Activated T-helper 2 cell treated with anti-CD3 and anti-CD28 coated beads, Interferon-gamma antibody, Interleukin-2, Interleukin-4, amounts not matched to agents 10 μg/mL and 5 μg/mL and 100 μg/mL, durations not matched to agents 14 hours and 24 hours and 36 hours (primary cell): Measurements from ENCODE around the gene INO80C. TPM values are rescaled to one million over a fixed set of nuclear protein-coding genes. Genes with fewer than 3 reads are reported as not detected.

Source experiments
- DNase-seq: peaks from one replicate; pipeline ENCODE4 v3.0.0; 2021; ENCODE audit warnings: low spot score
- H3K27ac Mint-ChIP-seq: one replicate; pipeline ENCODE4 v1.8.0; 2021; ENCODE audit warnings: mixed read lengths
- H3K27me3 Mint-ChIP-seq: one replicate; pipeline ENCODE4 v1.8.0; 2021; ENCODE audit warnings: low read depth, mixed read lengths
- H3K36me3 Mint-ChIP-seq: one replicate; pipeline ENCODE4 v1.8.0; 2021; ENCODE audit warnings: low read depth, mixed read lengths
- H3K4me1 Mint-ChIP-seq: one replicate; pipeline ENCODE4 v1.8.0; 2021; ENCODE audit warnings: low read depth, mixed read lengths
- H3K4me3 Mint-ChIP-seq: one replicate; pipeline ENCODE4 v1.8.0; 2021; ENCODE audit warnings: low read depth, mild to moderate bottlenecking, moderate library complexity, mixed read lengths
- H3K9me3 Mint-ChIP-seq: one replicate; pipeline ENCODE4 v1.8.0; 2021; ENCODE audit warnings: mixed read lengths
- intact Hi-C: fragments of 100-400 bp; cut with micrococcal nuclease; formaldehyde crosslinking; loops from one replicate; pipeline ENCODE4 v1.15.1; 2023
- total RNA-seq: library from RNA; stranded (reverse); gene quantifications from 2 replicates; pipeline ENCODE4 v1.2.3, GENCODE V29; 2022

Gene INO80C
- total RNA-seq, 1 donor from 2014 or later = 34.9 TPM

GRCh38 chr18:35508746-35509338 is 11.1 kb upstream of the INO80C start:
- no peaks in the 10 kb centered on the region for H3K36me3 Mint-ChIP-seq
- intact Hi-C loops = no loop called here
- no peak for DNase-seq
- no peak overlapping the region for H3K4me3 Mint-ChIP-seq
- no peaks in the 10 kb centered on the region for H3K4me1 Mint-ChIP-seq
- H3K27ac Mint-ChIP-seq = no peak overlapping the region
- H3K27me3 Mint-ChIP-seq = peaks cover 6% of the 10 kb centered on the region
- no peaks in the 10 kb centered on the region for H3K9me3 Mint-ChIP-seq

GRCh38 chr18:35508030-35508429 is 10.3 kb upstream of the INO80C start:
- peaks cover 6% of the 10 kb centered on the region for H3K27me3 Mint-ChIP-seq
- no peak for DNase-seq
- no peak overlapping the region for H3K27ac Mint-ChIP-seq
- intact Hi-C loops = no loop called here
- H3K9me3 Mint-ChIP-seq = no peaks in the 10 kb centered on the region
- H3K36me3 Mint-ChIP-seq = no peaks in the 10 kb centered on the region
- H3K4me3 Mint-ChIP-seq = no peak overlapping the region
- no peaks in the 10 kb centered on the region for H3K4me1 Mint-ChIP-seq

GRCh38 chr18:35507623-35508022 is 9.9 kb upstream of the INO80C start:
- Mint-ChIP-seq H3K27me3 (peaks cover 6% of the 10 kb centered on the region), H3K4me3 (no peak overlapping the region), H3K27ac (no peak overlapping the region), H3K4me1 (no peaks in the 10 kb centered on the region), H3K9me3 (no peaks in the 10 kb centered on the region), H3K36me3 (no peaks in the 10 kb centered on the region)
- no peak for DNase-seq
- intact Hi-C loops = no loop called here

- Mint-ChIP-seq H3K36me3 (no peaks in the 10 kb centered on the region), H3K27me3 (peaks cover 6% of the 10 kb centered on the region), H3K4me3 (no peak overlapping the region), H3K4me1 (peaks cover 2% of the 10 kb centered on the region), H3K27ac (no peak overlapping the region), H3K9me3 (no peaks in the 10 kb centered on the region)
- intact Hi-C loops = no loop called here
- DNase-seq = no peak
Measured at GRCh38 chr18:35507192-35507591, 9.4 kb upstream of the INO80C start.

GRCh38 chr18:35506024-35506712 is 8.4 kb upstream of the INO80C start:
- intact Hi-C loops = no loop called here
- peaks cover 6% of the 10 kb centered on the region for H3K27me3 Mint-ChIP-seq
- DNase-seq = no peak
- H3K36me3 Mint-ChIP-seq = no peaks in the 10 kb centered on the region
- H3K9me3 Mint-ChIP-seq = no peaks in the 10 kb centered on the region
- H3K4me1 Mint-ChIP-seq = peaks cover 4% of the 10 kb centered on the region
- H3K27ac Mint-ChIP-seq = no peak overlapping the region
- no peak overlapping the region for H3K4me3 Mint-ChIP-seq

- DNase-seq = no peak
- Mint-ChIP-seq H3K27me3 (peaks cover 6% of the 10 kb centered on the region), H3K4me3 (no peak overlapping the region), H3K4me1 (peaks cover 7% of the 10 kb centered on the region), H3K27ac (no peak overlapping the region), H3K36me3 (no peaks in the 10 kb centered on the region), H3K9me3 (no peaks in the 10 kb centered on the region)
- intact Hi-C loops = no loop called here
Measured at GRCh38 chr18:35504996-35505395, 7.2 kb upstream of the INO80C start.

- intact Hi-C loops = no loop called here
- DNase-seq = no peak
- peaks cover 6% of the 10 kb centered on the region for H3K27me3 Mint-ChIP-seq
- H3K4me1 Mint-ChIP-seq = peaks cover 16% of the 10 kb centered on the region
- H3K27ac Mint-ChIP-seq = no peak overlapping the region
- no peaks in the 10 kb centered on the region for H3K9me3 Mint-ChIP-seq
- no peaks in the 10 kb centered on the region for H3K36me3 Mint-ChIP-seq
- H3K4me3 Mint-ChIP-seq = no peak overlapping the region
Measured at GRCh38 chr18:35502052-35502451, 4.3 kb upstream of the INO80C start.

GRCh38 chr18:35501369-35501768 is 3.6 kb upstream of the INO80C start:
- Mint-ChIP-seq H3K27me3 (peaks cover 6% of the 10 kb centered on the region), H3K4me1 (peaks cover 22% of the 10 kb centered on the region), H3K4me3 (no peak overlapping the region), H3K36me3 (no peaks in the 10 kb centered on the region), H3K9me3 (no peaks in the 10 kb centered on the region), H3K27ac (no peak overlapping the region)
- intact Hi-C loops = no loop called here
- DNase-seq = no peak

GRCh38 chr18:35500113-35500512 is 2.4 kb upstream of the INO80C start:
- Mint-ChIP-seq H3K27me3 (peaks cover 2% of the 10 kb centered on the region), H3K4me3 (no peak overlapping the region), H3K9me3 (no peaks in the 10 kb centered on the region), H3K36me3 (no peaks in the 10 kb centered on the region), H3K4me1 (peaks cover 31% of the 10 kb centered on the region), H3K27ac (no peak overlapping the region)
- intact Hi-C loops = no loop called here
- no peak for DNase-seq

GRCh38 chr18:35497027-35497369 is 762 bp downstream of the INO80C start:
- H3K36me3 Mint-ChIP-seq = no peaks in the 10 kb centered on the region
- no peaks in the 10 kb centered on the region for H3K9me3 Mint-ChIP-seq
- H3K4me3 Mint-ChIP-seq = peak overlapping the region; percentile 96
- no peaks in the 10 kb centered on the region for H3K27me3 Mint-ChIP-seq
- peak overlapping the region; percentile 99 for H3K27ac Mint-ChIP-seq
- intact Hi-C loops = loop anchor here (1.0 to 10.0 kb wide), 13 partner anchors 13 to 632 kb away; partner anchors contain the start of genes GALNT1, MAPRE2, RMP24 and RPRD1A
- H3K4me1 Mint-ChIP-seq = peaks cover 32% of the 10 kb centered on the region
- no peak for DNase-seq

GRCh38 chr18:35495536-35496314 is 2.0 kb downstream of the INO80C start:
- no peaks in the 10 kb centered on the region for H3K9me3 Mint-ChIP-seq
- H3K4me1 Mint-ChIP-seq = peaks cover 34% of the 10 kb centered on the region
- no peaks in the 10 kb centered on the region for H3K36me3 Mint-ChIP-seq
- DNase-seq = no peak
- no peak overlapping the region for H3K27ac Mint-ChIP-seq
- no peaks in the 10 kb centered on the region for H3K27me3 Mint-ChIP-seq
- intact Hi-C loops = loop anchor here (2.0 to 10.0 kb wide), 8 partner anchors 87 to 631 kb away; partner anchors contain the start of genes GALNT1, MAPRE2, RMP24 and RPRD1A
- peak overlapping the region; percentile 20 for H3K4me3 Mint-ChIP-seq

- intact Hi-C loops = loop anchor here (5.0 to 10.0 kb wide), 5 partner anchors 88 to 630 kb away; partner anchors contain the start of genes GALNT1, MAPRE2 and ZSCAN30
- no peak for DNase-seq
- no peak overlapping the region for H3K27ac Mint-ChIP-seq
- H3K4me3 Mint-ChIP-seq = no peak overlapping the region
- H3K4me1 Mint-ChIP-seq = peaks cover 30% of the 10 kb centered on the region
- H3K36me3 Mint-ChIP-seq = no peaks in the 10 kb centered on the region
- no peaks in the 10 kb centered on the region for H3K9me3 Mint-ChIP-seq
- H3K27me3 Mint-ChIP-seq = no peaks in the 10 kb centered on the region
Measured at GRCh38 chr18:35494251-35495220, 3.2 kb downstream of the INO80C start.
